IMR-90 (cell line): ENCODE data around the gene CHPT1.

Experiments used
- CEBPB ChIP-seq: IDR thresholded peaks from 2 replicates; pipeline ENCODE4 v1.6.1; 2012; ENCODE audit warnings: low read depth, low read length, improper control_type of control experiment
- FOS ChIP-seq: fragments of 150-350 bp; IDR thresholded peaks from 2 replicates; pipeline ENCODE4 v1.6.1; 2016; ENCODE audit warnings: low read depth, low read length
- POLR2A ChIP-seq: IDR thresholded peaks from 2 replicates; pipeline ENCODE4 v1.6.1; 2012; ENCODE audit warnings: mild to moderate bottlenecking, low read depth, low read length
- TF ChIP-seq, protein P1 (sequence below): conservative IDR thresholded peaks from 2 replicates; pipeline ENCODE4 v1.5.1; 2012; ENCODE audit warnings: mild to moderate bottlenecking, low read depth, low read length, improper control_type of control experiment
- TF ChIP-seq, protein P2 (sequence below): fragments of 150-350 bp; IDR thresholded peaks from 2 replicates; pipeline ENCODE4 v1.6.1; 2017; ENCODE audit warnings: mild to moderate bottlenecking, antibody characterized with exemption, low read length, low read depth

- TF ChIP-seq, protein P1, sequence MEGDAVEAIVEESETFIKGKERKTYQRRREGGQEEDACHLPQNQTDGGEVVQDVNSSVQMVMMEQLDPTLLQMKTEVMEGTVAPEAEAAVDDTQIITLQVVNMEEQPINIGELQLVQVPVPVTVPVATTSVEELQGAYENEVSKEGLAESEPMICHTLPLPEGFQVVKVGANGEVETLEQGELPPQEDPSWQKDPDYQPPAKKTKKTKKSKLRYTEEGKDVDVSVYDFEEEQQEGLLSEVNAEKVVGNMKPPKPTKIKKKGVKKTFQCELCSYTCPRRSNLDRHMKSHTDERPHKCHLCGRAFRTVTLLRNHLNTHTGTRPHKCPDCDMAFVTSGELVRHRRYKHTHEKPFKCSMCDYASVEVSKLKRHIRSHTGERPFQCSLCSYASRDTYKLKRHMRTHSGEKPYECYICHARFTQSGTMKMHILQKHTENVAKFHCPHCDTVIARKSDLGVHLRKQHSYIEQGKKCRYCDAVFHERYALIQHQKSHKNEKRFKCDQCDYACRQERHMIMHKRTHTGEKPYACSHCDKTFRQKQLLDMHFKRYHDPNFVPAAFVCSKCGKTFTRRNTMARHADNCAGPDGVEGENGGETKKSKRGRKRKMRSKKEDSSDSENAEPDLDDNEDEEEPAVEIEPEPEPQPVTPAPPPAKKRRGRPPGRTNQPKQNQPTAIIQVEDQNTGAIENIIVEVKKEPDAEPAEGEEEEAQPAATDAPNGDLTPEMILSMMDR = no peak
- TF ChIP-seq CEBPB (no peak), FOS (no peak), POLR2A (no peak)
- TF ChIP-seq, protein P2, sequence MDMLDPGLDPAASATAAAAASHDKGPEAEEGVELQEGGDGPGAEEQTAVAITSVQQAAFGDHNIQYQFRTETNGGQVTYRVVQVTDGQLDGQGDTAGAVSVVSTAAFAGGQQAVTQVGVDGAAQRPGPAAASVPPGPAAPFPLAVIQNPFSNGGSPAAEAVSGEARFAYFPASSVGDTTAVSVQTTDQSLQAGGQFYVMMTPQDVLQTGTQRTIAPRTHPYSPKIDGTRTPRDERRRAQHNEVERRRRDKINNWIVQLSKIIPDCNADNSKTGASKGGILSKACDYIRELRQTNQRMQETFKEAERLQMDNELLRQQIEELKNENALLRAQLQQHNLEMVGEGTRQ = no peak
Measured at GRCh38 chr12:101694297-101694848, 3.1 kb upstream of the CHPT1 start.
